Activated gamma-delta T cell treated with Interleukin-2 at 50 U/mL for 16 hours (primary cell): Measurements from ENCODE around the gene ARHGAP1.
"Not testable (repeated sequence)": the region's sequence is repeated elsewhere in the genome, so short reads cannot be mapped to it uniquely, and the experiment has no call there.

Experiments used
- DNase-seq: peaks from one replicate; pipeline ENCODE4 v3.0.0-alpha.2; 2020

Gene ARHGAP1

GRCh38 chr11:46722566-46723358, 22.3 kb upstream of the ARHGAP1 start:
- DNase-seq, result no peak

GRCh38 chr11:46721286-46721685, 20.9 kb upstream of the ARHGAP1 start:
- DNase-seq, result no peak

GRCh38 chr11:46719543-46720218, 19.3 kb upstream of the ARHGAP1 start:
- no peak for DNase-seq

GRCh38 chr11:46719048-46719542, 18.7 kb upstream of the ARHGAP1 start, which contains the start of gene F2:
TSS of gene F2 (plus strand) at chr11:46719213. CDS start at chr11:46719236, 23 bp downstream.
- no peak for DNase-seq

GRCh38 chr11:46718155-46719019, 18.0 kb upstream of the ARHGAP1 start:
- DNase-seq, result no peak

GRCh38 chr11:46717825-46718154, 17.4 kb upstream of the ARHGAP1 start:
- not testable (repeated sequence) for DNase-seq

GRCh38 chr11:46712874-46713576, 12.6 kb upstream of the ARHGAP1 start:
- no peak for DNase-seq

- no peak for DNase-seq
Observed at GRCh38 chr11:46711303-46711702, 10.9 kb upstream of the ARHGAP1 start.

GRCh38 chr11:46710821-46711269, 10.4 kb upstream of the ARHGAP1 start:
- DNase-seq, result no peak

GRCh38 chr11:46709351-46709750, 8.9 kb upstream of the ARHGAP1 start:
- not testable (repeated sequence) for DNase-seq

- DNase-seq, result no peak
Observed at GRCh38 chr11:46706886-46707285, 6.5 kb upstream of the ARHGAP1 start.

- no peak for DNase-seq
Observed at GRCh38 chr11:46705070-46705688, 4.8 kb upstream of the ARHGAP1 start.

- DNase-seq, result no peak
Observed at GRCh38 chr11:46701078-46701654, 747 bp upstream of the ARHGAP1 start.

GRCh38 chr11:46698597-46698996, 1.8 kb downstream of the ARHGAP1 start:
- DNase-seq, result no peak

GRCh38 chr11:46697723-46698122, 2.7 kb downstream of the ARHGAP1 start:
- DNase-seq, result no peak

GRCh38 chr11:46697303-46697702, 3.1 kb downstream of the ARHGAP1 start:
- DNase-seq, result no peak

- no peak for DNase-seq
Observed at GRCh38 chr11:46696212-46696558, 4.2 kb downstream of the ARHGAP1 start.

- no peak for DNase-seq
Observed at GRCh38 chr11:46695345-46696211, 4.8 kb downstream of the ARHGAP1 start.

- no peak for DNase-seq
Observed at GRCh38 chr11:46694607-46695006, 5.8 kb downstream of the ARHGAP1 start.

- DNase-seq, result no peak
Observed at GRCh38 chr11:46694072-46694471, 6.3 kb downstream of the ARHGAP1 start.

- no peak for DNase-seq
Observed at GRCh38 chr11:46693597-46694012, 6.8 kb downstream of the ARHGAP1 start.
